H1 (cell line): ENCODE data around the gene FNDC5. TPM values are rescaled to one million over a fixed set of nuclear protein-coding genes. Genes with fewer than 3 reads are reported as not detected.

Experiments used
- CTCF ChIA-PET: fragments of 300-600 bp; sonication (Branson Sonifier 250); formaldehyde crosslinking; loops from one replicate; lab custom pipeline; 2021; ENCODE audit not compliant: partially characterized antibody; lab: Charles Lee
- POLR2A ChIA-PET: fragments of 300-600 bp; sonication (Branson Sonifier 250); formaldehyde crosslinking; loops from one replicate; lab custom pipeline; 2021; ENCODE audit warnings: inconsistent platforms; ENCODE audit not compliant: partially characterized antibody; lab: Charles Lee
- DNase-seq, 2 experiments: peaks; one replicate each; pipeline versions ENCODE4 v3.0.0 to v3.0.0-alpha.2; 2010 to 2022; ENCODE audit warnings: low spot score in 2 of 2, low read depth in 1 of 2, mixed read lengths in 1 of 2
- FAIRE-seq: peaks from 2 replicates; lab custom pipeline; 2011; peaks lifted over from hg19 to GRCh38; lab: Jason Lieb, UNC
- H2AFZ ChIP-seq: 2 replicates; pipeline ENCODE4 v1.8.1; 2012; ENCODE audit warnings: low read length, inconsistent platforms
- H2AK5ac ChIP-seq: 2 replicates; pipeline ENCODE4 v1.6.1; 2013; ENCODE audit warnings: low read depth, low read length
- H2BK120ac ChIP-seq: replicated peaks from 2 replicates; pipeline ENCODE3; 2013; ENCODE audit warnings: low read depth, low read length, inconsistent platforms
- H2BK12ac ChIP-seq: 2 replicates; pipeline ENCODE4 v1.6.1; 2013; ENCODE audit warnings: low read depth, low read length
- H2BK15ac ChIP-seq: 2 replicates; pipeline ENCODE4 v1.6.1; 2013; ENCODE audit warnings: low read length
- H2BK20ac ChIP-seq: 2 replicates; pipeline ENCODE4 v1.6.1; 2013; ENCODE audit warnings: low read length
- H2BK5ac ChIP-seq: 2 replicates; pipeline ENCODE4 v1.6.1; 2013; ENCODE audit warnings: low read depth, low read length
- H3K14ac ChIP-seq: 2 replicates; pipeline ENCODE4 v1.6.1; 2013; ENCODE audit warnings: inconsistent platforms; ENCODE audit not compliant: insufficient read length
- H3K18ac ChIP-seq: 2 replicates; pipeline ENCODE4 v1.6.1; 2013; ENCODE audit warnings: low read length; ENCODE audit errors: extremely low read depth
- H3K23ac ChIP-seq: 2 replicates; pipeline ENCODE4 v1.6.1; 2013; ENCODE audit warnings: inconsistent platforms; ENCODE audit not compliant: insufficient read length
- H3K23me2 ChIP-seq: 2 replicates; pipeline ENCODE4 v1.6.1; 2013; ENCODE audit warnings: low read depth, low read length
- H3K27ac ChIP-seq: 2 replicates; pipeline ENCODE4 v1.6.1; 2011; ENCODE audit warnings: low read depth, low read length, inconsistent platforms
- H3K27me3 ChIP-seq, 4 experiments: replicated peaks in 1 of 4; 1 replicate in 1 of 4; 2 replicates in 3 of 4; pipeline versions ENCODE4 v1.6.1 to v1.8.1; 2011 to 2013; ENCODE audit warnings: low read length in 3 of 4, mild to moderate bottlenecking in 3 of 4, inconsistent platforms in 2 of 4, mixed read lengths in 2 of 4, moderate library complexity in 1 of 4; ENCODE audit not compliant: control insufficient read depth in 3 of 4, insufficient read depth in 3 of 4; ENCODE audit errors: extremely low read depth in 1 of 4
- H3K36me3 ChIP-seq, 4 experiments: 2 replicates each; pipeline versions ENCODE4 v1.6.1 to v1.8.1; 2011 to 2013; ENCODE audit warnings: mild to moderate bottlenecking in 4 of 4, low read length in 3 of 4, moderate library complexity in 2 of 4, control low read depth in 1 of 4, inconsistent platforms in 1 of 4; ENCODE audit not compliant: insufficient read depth in 4 of 4, control insufficient read depth in 2 of 4
- H3K4ac ChIP-seq: replicated peaks from 2 replicates; pipeline ENCODE3; 2013; ENCODE audit warnings: low read length, low read depth, mixed read lengths, inconsistent platforms; ENCODE audit not compliant: insufficient read length
- H3K4me1 ChIP-seq, 4 experiments: replicated peaks in 1 of 4; 1 replicate in 1 of 4; 2 replicates in 3 of 4; pipeline versions ENCODE4 v1.6.1 to v1.8.1; 2011 to 2013; ENCODE audit warnings: low read length in 3 of 4, inconsistent platforms in 2 of 4, mixed read lengths in 1 of 4; ENCODE audit not compliant: insufficient read depth in 4 of 4, control insufficient read depth in 3 of 4
- H3K4me2 ChIP-seq, 2 experiments: 2 replicates each; pipeline versions ENCODE4 v1.6.1 to v1.8.1; 2011 to 2013; ENCODE audit warnings: low read depth in 2 of 2, low read length in 2 of 2, control low read depth in 1 of 2, inconsistent platforms in 1 of 2, mild to moderate bottlenecking in 1 of 2; ENCODE audit not compliant: insufficient read depth in 1 of 2
- H3K4me3 ChIP-seq, 4 experiments: fragments of 200-600, 300-600 bp in 1 of 4; sonication (generic), shearing (Covaris generic), sonication (Bioruptor Twin) in 1 of 4; 2 replicates each; pipeline versions ENCODE4 v1.5.1 to v1.8.1; 2011 to 2016; ENCODE audit warnings: low read length in 4 of 4, low read depth in 3 of 4, control low read depth in 2 of 4, inconsistent platforms in 2 of 4, mild to moderate bottlenecking in 2 of 4, mixed read lengths in 1 of 4, moderate library complexity in 1 of 4; ENCODE audit not compliant: insufficient read depth in 2 of 4; ENCODE audit errors: extremely low read depth in 1 of 4
- H3K56ac ChIP-seq: replicated peaks from 2 replicates; pipeline ENCODE3; 2013; ENCODE audit warnings: low read depth, mild to moderate bottlenecking, mixed read lengths, low read length, inconsistent platforms; ENCODE audit not compliant: insufficient read length
- H3K79me1 ChIP-seq: 2 replicates; pipeline ENCODE4 v1.6.1; 2013; ENCODE audit warnings: low read depth, low read length, control low read depth
- H3K79me2 ChIP-seq, 2 experiments: 2 replicates each; pipeline versions ENCODE4 v1.6.1 to v1.8.1; 2012 to 2013; ENCODE audit warnings: low read length in 2 of 2, mild to moderate bottlenecking in 2 of 2, inconsistent platforms in 1 of 2; ENCODE audit not compliant: insufficient read depth in 2 of 2, control insufficient read depth in 1 of 2
- H3K9ac ChIP-seq, 4 experiments: replicated peaks in 1 of 4; 1 replicate in 1 of 4; 2 replicates in 3 of 4; pipeline versions ENCODE4 v1.6.1 to v1.8.1; 2011 to 2013; ENCODE audit warnings: low read depth in 3 of 4, low read length in 3 of 4, control low read depth in 2 of 4, mild to moderate bottlenecking in 2 of 4, moderate library complexity in 2 of 4, inconsistent platforms in 1 of 4; ENCODE audit errors: extremely low read depth in 1 of 4
- H3K9me3 ChIP-seq, 2 experiments: 2 replicates each; pipeline versions ENCODE4 v1.6.1 to v1.8.1; 2012 to 2013; ENCODE audit warnings: mild to moderate bottlenecking in 2 of 2, moderate library complexity in 2 of 2, control low read depth in 1 of 2, inconsistent platforms in 1 of 2, low read depth in 1 of 2, low read length in 1 of 2, mixed read lengths in 1 of 2; ENCODE audit not compliant: insufficient read depth in 2 of 2
- H4K20me1 ChIP-seq, 2 experiments: replicated peaks in 1 of 2; 2 replicates each; pipeline versions ENCODE3 to v1.8.1; 2011 to 2013; ENCODE audit warnings: inconsistent platforms in 2 of 2, low read length in 2 of 2, mild to moderate bottlenecking in 1 of 2; ENCODE audit not compliant: insufficient read depth in 2 of 2, control insufficient read depth in 1 of 2
- H4K5ac ChIP-seq: 2 replicates; pipeline ENCODE4 v1.6.1; 2013; ENCODE audit warnings: low read length, low read depth, mixed read lengths, inconsistent platforms; ENCODE audit not compliant: insufficient read length
- H4K8ac ChIP-seq: 2 replicates; pipeline ENCODE4 v1.8.0; 2013; ENCODE audit warnings: mild to moderate bottlenecking, moderate library complexity, low read length, inconsistent platforms; ENCODE audit not compliant: insufficient read depth; ENCODE audit errors: extremely low read depth
- H4K91ac ChIP-seq: replicated peaks from 2 replicates; pipeline ENCODE3; 2013; ENCODE audit warnings: low read length, mixed read lengths, inconsistent platforms; ENCODE audit not compliant: insufficient read length
- CEBPB ChIP-seq: IDR thresholded peaks from 2 replicates; pipeline ENCODE4 v1.6.1; 2012; ENCODE audit warnings: low read depth, low read length
- CHD2 ChIP-seq: IDR thresholded peaks from 2 replicates; pipeline ENCODE4 v1.6.1; 2012; ENCODE audit warnings: low read length, improper control_type of control experiment
- CREB1 ChIP-seq: IDR thresholded peaks from 2 replicates; pipeline ENCODE4 v1.6.1; 2012; ENCODE audit warnings: inconsistent platforms
- EZH2 ChIP-seq: fragments of 200-600 bp; sonication (generic); IDR thresholded peaks from 2 replicates; pipeline ENCODE4 v1.7.1; 2012; ENCODE audit warnings: low read depth, mild to moderate bottlenecking, moderate library complexity, low read length, inconsistent platforms; ENCODE audit not compliant: severe bottlenecking
- GABPA ChIP-seq: IDR thresholded peaks from 2 replicates; pipeline ENCODE4 v1.6.1; 2011; ENCODE audit warnings: mild to moderate bottlenecking, low read length, moderate library complexity, borderline replicate concordance; ENCODE audit not compliant: insufficient read depth
- GTF2F1 ChIP-seq: IDR thresholded peaks from 2 replicates; pipeline ENCODE4 v1.6.1; 2012; ENCODE audit warnings: low read depth, low read length, improper control_type of control experiment, borderline replicate concordance
- HDAC2 ChIP-seq, 2 experiments: fragments of 300-600 bp in 1 of 2; sonication (generic) in 1 of 2; IDR thresholded peaks; 2 replicates each; pipeline ENCODE4 v1.6.1; 2011 to 2012; ENCODE audit warnings: low read depth in 2 of 2, low read length in 2 of 2, mild to moderate bottlenecking in 2 of 2, moderate library complexity in 2 of 2, borderline replicate concordance in 1 of 2, inconsistent platforms in 1 of 2
- MAFK ChIP-seq: IDR thresholded peaks from 2 replicates; pipeline ENCODE4 v1.6.1; 2012; ENCODE audit warnings: low read depth, mild to moderate bottlenecking, improper control_type of control experiment, low read length
- POLR2A ChIP-seq, 2 experiments: IDR thresholded peaks; 1 replicate in 1 of 2; 2 replicates in 1 of 2; pipeline ENCODE4 v1.6.1; 2011; ENCODE audit warnings: low read depth in 2 of 2, low read length in 2 of 2, mild to moderate bottlenecking in 2 of 2; ENCODE audit errors: control extremely low read depth in 1 of 2
- POLR2AphosphoS5 ChIP-seq: IDR thresholded peaks from 2 replicates; pipeline ENCODE4 v1.6.1; 2011; ENCODE audit warnings: low read depth, low read length
- RBBP5 ChIP-seq: IDR thresholded peaks from 2 replicates; pipeline ENCODE4 v1.7.1; 2012; ENCODE audit warnings: low read depth, mild to moderate bottlenecking, inconsistent platforms, low read length, moderate library complexity, borderline replicate concordance
- RFX5 ChIP-seq: IDR thresholded peaks from 2 replicates; pipeline ENCODE4 v1.6.1; 2011; ENCODE audit warnings: low read depth, low read length, improper control_type of control experiment, borderline replicate concordance
- SIRT6 ChIP-seq: IDR thresholded peaks from one replicate; pipeline ENCODE4 v1.7.1; 2012; ENCODE audit warnings: low read length, inconsistent platforms
- SIX5 ChIP-seq: IDR thresholded peaks from 2 replicates; pipeline ENCODE4 v1.6.1; 2011; ENCODE audit warnings: mild to moderate bottlenecking, low read depth, low read length
- SP4 ChIP-seq: IDR thresholded peaks from 2 replicates; pipeline ENCODE4 v1.6.1; 2012; ENCODE audit warnings: low read length, inconsistent platforms
- TAF1 ChIP-seq: IDR thresholded peaks from 2 replicates; pipeline ENCODE4 v1.6.1; 2011; ENCODE audit warnings: mild to moderate bottlenecking, low read depth, low read length
- WGBS, 2 experiments: shearing (Covaris generic) in 1 of 2; methylation state at CpG; one replicate each; pipeline versions ENCODE4 v1.1.6 to v1.1.7; 2013 to 2015; ENCODE audit warnings: low lambda C conversion rate in 2 of 2, mixed read lengths in 2 of 2, inconsistent platforms in 1 of 2, low coverage in 1 of 2, missing lambda C conversion rate in 1 of 2; ENCODE audit not compliant: insufficient replicate concordance in 2 of 2, insufficient coverage in 1 of 2, insufficient read length in 1 of 2; ENCODE audit errors: extremely low coverage in 1 of 2, missing lambda C conversion rate in 1 of 2; 5-methylcytosine and 5-hydroxymethylcytosine counted together
- polyA plus RNA-seq, 7 experiments: library from polyadenylated mRNA; depleted of rRNA in 3 of 7; stranded (reverse) in 5 of 7; unstranded in 2 of 7; fragments of >200 nt in 5 of 7; fragments of 200-250 nt in 2 of 7; gene quantifications; 1 replicate in 5 of 7; 2 replicates in 1 of 7; 4 replicates in 1 of 7; pipeline versions ENCODE4 v1.2.1 to v1.2.3, GENCODE V29; 2011 to 2013; ENCODE audit warnings: missing spikeins in 2 of 7, mixed read lengths in 2 of 7
- total RNA-seq: library from RNA; stranded (reverse); fragmentation: NEBNext Ultra II Directional; extraction: Animal tissue kit (Norgen Biotek cat#: 25700); gene quantifications from 2 replicates; pipeline ENCODE4 v1.2.1, GENCODE V29; 2021

The FNDC5 gene
- total and polyA plus RNA-seq, 2 of the 8 experiments (the other 6 are each of a cell fraction or from before 2014, with no cell fraction given), result 1.8 to 2.0 TPM

- Histone ChIP-seq H3K36me3 (no peaks in the 10 kb centered on the region; a peak in 1 of 8 replicates), H3K27me3 (peaks cover 6 to 35% (median 28%) of the 10 kb centered on the region in 4 experiments), H2BK120ac (no peak overlapping the region), H3K14ac (no peak overlapping the region), H3K23ac (no peak overlapping the region), H3K18ac (peak overlapping the region; percentile 57; the same call in 1 of the 2 replicates), H3K27ac (no peak overlapping the region), H3K4me2 (peak overlapping the region; percentile 55 to 57; a peak in 3 of 4 replicates), H3K4me3 (peak overlapping the region in 2 of 4 experiments; percentile 3 to 6; a peak in 1 of 8 replicates), H3K4ac (no peak overlapping the region), H2AFZ (no peak overlapping the region), H4K8ac (no peak overlapping the region), H2BK12ac (peak overlapping the region; percentile 60; the same call in 1 of the 2 replicates), H2BK15ac (no peak overlapping the region), H3K79me2 (no peaks in the 10 kb centered on the region), H3K79me1 (no peaks in the 10 kb centered on the region), H3K23me2 (peaks cover 6% of the 10 kb centered on the region; the same call in 1 of the 2 replicates), H4K20me1 (peaks cover 0 to 2% of the 10 kb centered on the region in 2 experiments), H4K5ac (no peak overlapping the region), H3K9me3 (no peaks in the 10 kb centered on the region), H3K9ac (no peak overlapping the region), H2BK5ac (no peak overlapping the region), H4K91ac (no peak overlapping the region), H2BK20ac (no peak overlapping the region), H3K4me1 (peaks cover 6 to 36% (median 23%) of the 10 kb centered on the region in 4 experiments), H3K56ac (no peak overlapping the region), H2AK5ac (no peak overlapping the region)
- DNase-seq, result no peak
- CTCF ChIA-PET, result interaction anchor here (0.6 to 19.0 kb wide), 22 partner anchors 9 to 1897 kb away, joined by 3 to 382 read pairs (median 4); partner anchors contain the start of gene HPCA
- no peak for FAIRE-seq
- POLR2A ChIA-PET, result interaction anchor here (0.6 to 3.0 kb wide), 6 partner anchors 9 to 195 kb away, joined by 3 to 10 read pairs (median 7); partner anchors contain the start of genes S100PBP and YARS1
- 72% methylated on average over 4 of the region's 7 CpGs; no CpG with 5 or more reads in 1 of the 2 experiments for WGBS, 2 experiments
- TF ChIP-seq SIX5 (no peak), RBBP5 (no peak), POLR2AphosphoS5 (no peak), TAF1 (no peak), SIRT6 (no peak), CHD2 (no peak), POLR2A (IDR thresholded peaks at IDR 0.05; ENCODE audit: control extremely low read depth in 1 of 2, low read depth in 2 of 2, low read length in 2 of 2) (no peak), CREB1 (no peak), SP4 (no peak), EZH2 (no peak), CEBPB (no peak), GTF2F1 (no peak), MAFK (no peak), RFX5 (no peak), HDAC2 (IDR thresholded peaks at IDR 0.05; ENCODE audit: borderline replicate concordance in 1 of 2, low read depth in 2 of 2, low read length in 2 of 2) (no peak), GABPA (no peak)
Measured at GRCh38 chr1:32872192-32872460, 1.4 kb upstream of the FNDC5 start.
